SK-N-SH (cell line): Measurements from ENCODE around the gene ZNF280C. TPM values are rescaled to one million over a fixed set of nuclear protein-coding genes. Genes with fewer than 3 reads are reported as not detected.

ENCODE experiments used
- CTCF ChIA-PET: fragments of 300-600, 350-600 bp; formaldehyde crosslinking; extraction: SDS; loops from one replicate; lab custom pipeline; 2021; lab: Yijun Ruan, JAX
- POLR2A ChIA-PET: fragments of 350-600 bp; sonication (Branson Sonifier 250); formaldehyde crosslinking; extraction: SDS; loops from one replicate; lab custom pipeline; 2020; ENCODE audit warnings: antibody characterized with exemption, inconsistent platforms; lab: Yijun Ruan, JAX
- DNase-seq: peaks from one replicate; pipeline ENCODE4 v3.0.0; 2012
- H2AFZ ChIP-seq: fragments of 200-600 bp; sonication (generic); 2 replicates; pipeline ENCODE4 v1.8.1; 2016; ENCODE audit warnings: antibody characterized with exemption, mild to moderate bottlenecking, low read depth
- H3F3A ChIP-seq: fragments of 200-600 bp; sonication (generic); replicated peaks from 2 replicates; pipeline ENCODE3; 2016; ENCODE audit warnings: antibody characterized with exemption, mild to moderate bottlenecking; ENCODE audit not compliant: insufficient read depth
- H3K27ac ChIP-seq, 2 experiments: fragments of 200-500 bp in 1 of 2; fragments of 200-600 bp in 1 of 2; sonication (Bioruptor generic) in 1 of 2; sonication (generic), shearing (Covaris generic) in 1 of 2; 2 replicates each; pipeline versions ENCODE4 v1.5.1 to v1.6.1; 2014 to 2016; ENCODE audit warnings: low read depth in 2 of 2, inconsistent platforms in 1 of 2, low read length in 1 of 2, mild to moderate bottlenecking in 1 of 2, mixed read lengths in 1 of 2
- H3K27me3 ChIP-seq: fragments of 200-600 bp; sonication (generic), shearing (Covaris generic); 2 replicates; pipeline ENCODE4 v1.6.1; 2016; ENCODE audit warnings: mixed run types; ENCODE audit not compliant: insufficient read depth
- H3K36me3 ChIP-seq, 2 experiments: fragments of 200-500 bp in 1 of 2; fragments of 200-600 bp in 1 of 2; sonication (Bioruptor generic) in 1 of 2; sonication (generic) in 1 of 2; replicated peaks in 1 of 2; 2 replicates each; pipeline versions ENCODE3 to v1.5.1; 2014 to 2016; ENCODE audit warnings: low read length in 1 of 2, mild to moderate bottlenecking in 1 of 2; ENCODE audit not compliant: insufficient read depth in 2 of 2, control insufficient read depth in 1 of 2
- H3K4me1 ChIP-seq, 2 experiments: fragments of 200-500 bp in 1 of 2; fragments of 200-600 bp in 1 of 2; sonication (Bioruptor generic) in 1 of 2; sonication (generic), shearing (Covaris generic) in 1 of 2; 2 replicates each; pipeline versions ENCODE4 v1.5.1 to v1.6.1; 2014 to 2016; ENCODE audit warnings: low read depth in 1 of 2, low read length in 1 of 2, mixed run types in 1 of 2; ENCODE audit not compliant: insufficient read depth in 2 of 2, control insufficient read depth in 1 of 2
- H3K4me2 ChIP-seq: fragments of 200-600 bp; sonication (generic), shearing (Covaris generic); 2 replicates; pipeline ENCODE4 v1.6.1; 2017; ENCODE audit warnings: mixed run types
- H3K4me3 ChIP-seq, 2 experiments: fragments of 200-500 bp in 1 of 2; fragments of 200-600 bp in 1 of 2; sonication (Bioruptor generic) in 1 of 2; sonication (generic), shearing (Covaris generic) in 1 of 2; 2 replicates each; pipeline versions ENCODE4 v1.5.1 to v1.8.1; 2014 to 2016; ENCODE audit warnings: low read depth in 2 of 2, inconsistent platforms in 1 of 2, low read length in 1 of 2, mild to moderate bottlenecking in 1 of 2, mixed read lengths in 1 of 2, moderate library complexity in 1 of 2
- H3K79me2 ChIP-seq: fragments of 200-600 bp; sonication (generic); 2 replicates; pipeline ENCODE4 v1.8.1; 2017; ENCODE audit warnings: mild to moderate bottlenecking; ENCODE audit not compliant: insufficient read depth
- H3K9ac ChIP-seq: fragments of 200-600 bp; sonication (generic); 2 replicates; pipeline ENCODE4 v1.6.1; 2017; ENCODE audit warnings: mixed run types
- H3K9me2 ChIP-seq: fragments of 200-600 bp; sonication (generic); 2 replicates; pipeline ENCODE4 v1.6.1; 2017; ENCODE audit warnings: mixed run types
- H3K9me3 ChIP-seq: fragments of 200-600 bp; sonication (generic); 2 replicates; pipeline ENCODE4 v1.6.1; 2017; ENCODE audit warnings: mixed run types, mild to moderate bottlenecking, moderate library complexity
- H4K20me1 ChIP-seq: fragments of 200-600 bp; sonication (generic); 2 replicates; pipeline ENCODE4 v1.6.1; 2017; ENCODE audit warnings: mild to moderate bottlenecking, mixed run types; ENCODE audit not compliant: insufficient read depth
- ELF1 ChIP-seq: IDR thresholded peaks from 2 replicates; pipeline ENCODE4 v1.4.0; 2012
- EP300 ChIP-seq, 2 experiments: IDR thresholded peaks; 2 replicates each; pipeline versions ENCODE4 v1.4.0 to v1.6.1; 2012; ENCODE audit warnings: borderline replicate concordance in 1 of 2, low read depth in 1 of 2, low read length in 1 of 2
- GATA2 ChIP-seq: sonication (generic); formaldehyde crosslinking; IDR thresholded peaks from 2 replicates; pipeline ENCODE4 v1.5.0; 2020; ENCODE audit warnings: mild to moderate bottlenecking, missing genetic modification reagents
- JUND ChIP-seq: IDR thresholded peaks from 2 replicates; pipeline ENCODE4 v1.4.0; 2012
- MXI1 ChIP-seq: IDR thresholded peaks from 2 replicates; pipeline ENCODE4 v1.6.1; 2012; ENCODE audit warnings: mild to moderate bottlenecking, low read depth, low read length, improper control_type of control experiment
- NRF1 ChIP-seq: IDR thresholded peaks from 2 replicates; pipeline ENCODE4 v1.6.1; 2012; ENCODE audit warnings: low read depth, mild to moderate bottlenecking, low read length
- RAD21 ChIP-seq: IDR thresholded peaks from 2 replicates; pipeline ENCODE4 v1.6.1; 2012; ENCODE audit warnings: mild to moderate bottlenecking, low read length
- SMC3 ChIP-seq: IDR thresholded peaks from 2 replicates; pipeline ENCODE4 v1.6.1; 2012; ENCODE audit warnings: low read depth, low read length, improper control_type of control experiment
- TEAD4 ChIP-seq: IDR thresholded peaks from 2 replicates; pipeline ENCODE4 v1.4.0; 2012; ENCODE audit warnings: mild to moderate bottlenecking, borderline replicate concordance; ENCODE audit not compliant: insufficient read depth
- YY1 ChIP-seq: IDR thresholded peaks from 2 replicates; pipeline ENCODE4 v1.4.0; 2012; ENCODE audit warnings: low read depth, mild to moderate bottlenecking
- WGBS: methylation state at CpG from one replicate; pipeline ENCODE4 v1.1.6; 2017; ENCODE audit warnings: low lambda C conversion rate; 5-methylcytosine and 5-hydroxymethylcytosine counted together
- polyA plus RNA-seq, 3 experiments: library from polyadenylated mRNA; depleted of rRNA; stranded (reverse); fragments of >200 nt; gene quantifications; 2 replicates each; pipeline ENCODE4 v1.2.3, GENCODE V29; 2012
- TF ChIP-seq, protein P1 (sequence below): fragments of 150-350 bp; IDR thresholded peaks from 2 replicates; pipeline ENCODE4 v1.6.1; 2016; ENCODE audit warnings: mild to moderate bottlenecking, low read depth, low read length
- TF ChIP-seq, protein P2 (sequence below): fragments of 150-350 bp; IDR thresholded peaks from 2 replicates; pipeline ENCODE4 v1.6.1; 2017; ENCODE audit warnings: antibody characterized with exemption, low read length, low read depth, borderline replicate concordance

The ZNF280C gene
- polyA plus RNA-seq, 1 of the 3 experiments (the other 2 are of a cell fraction), result 2.7 TPM

GRCh38 chrX:130197464-130197863 is 71.2 kb downstream of the ZNF280C start:
- POLR2A ChIA-PET, result interaction anchor here (0.7 kb wide), 1 partner anchor 122 kb away, joined by 3 read pairs; no protein-coding TSS in a partner anchor

DNA sequence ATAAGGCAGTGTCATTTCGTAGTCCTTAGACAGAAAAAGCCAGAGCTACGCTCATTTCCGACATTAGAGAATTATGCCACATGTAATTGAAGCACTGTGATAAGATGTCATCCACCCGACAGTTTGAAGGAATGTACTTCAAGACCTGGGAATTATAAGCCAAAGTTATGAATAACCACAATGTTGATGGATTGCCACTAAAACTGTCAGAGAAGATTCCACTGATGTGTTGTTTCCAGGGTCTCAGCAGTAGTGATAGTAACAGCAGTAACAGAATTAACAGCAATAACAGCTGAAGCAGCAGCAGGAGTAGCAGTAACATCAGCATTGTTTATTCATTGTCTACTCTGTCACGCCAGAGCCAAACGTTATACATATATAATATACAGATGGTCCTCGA is 72.2 kb downstream of the ZNF280C start:
- Histone ChIP-seq H3K9me3 (no peaks in the 10 kb centered on the region), H3K9me2 (no peaks in the 10 kb centered on the region), H3K4me2 (no peak overlapping the region), H3K9ac (no peak overlapping the region), H3K4me1 (no peaks in the 10 kb centered on the region), H3F3A (no peaks in the 10 kb centered on the region), H4K20me1 (no peaks in the 10 kb centered on the region), H3K36me3 (peaks cover 0 to under 1% of the 10 kb centered on the region in 2 experiments), H2AFZ (no peak overlapping the region), H3K27me3 (peaks cover 6% of the 10 kb centered on the region; the same call in 1 of the 2 replicates), H3K4me3 (no peak overlapping the region), H3K27ac (no peak overlapping the region), H3K79me2 (no peaks in the 10 kb centered on the region)
- TF ChIP-seq MXI1 (no peak), EP300 (IDR thresholded peaks at IDR 0.05; ENCODE audit: borderline replicate concordance in 1 of 2, low read depth in 1 of 2, low read length in 1 of 2) (no peak), YY1 (no peak), ELF1 (no peak), RAD21 (no peak)
- TF ChIP-seq, protein P1, sequence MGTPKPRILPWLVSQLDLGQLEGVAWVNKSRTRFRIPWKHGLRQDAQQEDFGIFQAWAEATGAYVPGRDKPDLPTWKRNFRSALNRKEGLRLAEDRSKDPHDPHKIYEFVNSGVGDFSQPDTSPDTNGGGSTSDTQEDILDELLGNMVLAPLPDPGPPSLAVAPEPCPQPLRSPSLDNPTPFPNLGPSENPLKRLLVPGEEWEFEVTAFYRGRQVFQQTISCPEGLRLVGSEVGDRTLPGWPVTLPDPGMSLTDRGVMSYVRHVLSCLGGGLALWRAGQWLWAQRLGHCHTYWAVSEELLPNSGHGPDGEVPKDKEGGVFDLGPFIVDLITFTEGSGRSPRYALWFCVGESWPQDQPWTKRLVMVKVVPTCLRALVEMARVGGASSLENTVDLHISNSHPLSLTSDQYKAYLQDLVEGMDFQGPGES, result no peak
- no peak for DNase-seq
- ChIA-PET POLR2A (interaction anchor here (0.7 kb wide), 1 partner anchor 121 kb away, joined by 3 read pairs; no protein-coding TSS in a partner anchor), CTCF (interaction anchor here (1.3 kb wide), 1 partner anchor 117 kb away, joined by 5 read pairs; no protein-coding TSS in a partner anchor)
- WGBS, result 55% methylated on average over 7 of the region's 7 CpGs

More at GRCh38 chrX:130197464-130197863, 71.2 kb downstream of the ZNF280C start:
- Histone ChIP-seq H3F3A (no peaks in the 10 kb centered on the region), H3K4me1 (no peaks in the 10 kb centered on the region), H3K9me3 (no peaks in the 10 kb centered on the region), H3K9me2 (no peaks in the 10 kb centered on the region), H3K79me2 (no peaks in the 10 kb centered on the region), H3K4me2 (no peak overlapping the region), H4K20me1 (no peaks in the 10 kb centered on the region), H3K36me3 (peaks cover 0 to 4% of the 10 kb centered on the region in 2 experiments), H3K9ac (no peak overlapping the region), H2AFZ (no peak overlapping the region), H3K27me3 (peaks cover 6% of the 10 kb centered on the region; the same call in 1 of the 2 replicates), H3K4me3 (no peak overlapping the region), H3K27ac (no peak overlapping the region)
- WGBS, result 52% methylated on average over 5 of the region's 5 CpGs
- CTCF ChIA-PET, result interaction anchor here (1.0 to 1.3 kb wide), 2 partner anchors 18 to 118 kb away, joined by 5 read pairs; no protein-coding TSS in a partner anchor
- TF ChIP-seq NRF1 (no peak), SMC3 (no peak), GATA2 (no peak), JUND (no peak), ELF1 (no peak), TEAD4 (no peak)
- TF ChIP-seq, protein P2, sequence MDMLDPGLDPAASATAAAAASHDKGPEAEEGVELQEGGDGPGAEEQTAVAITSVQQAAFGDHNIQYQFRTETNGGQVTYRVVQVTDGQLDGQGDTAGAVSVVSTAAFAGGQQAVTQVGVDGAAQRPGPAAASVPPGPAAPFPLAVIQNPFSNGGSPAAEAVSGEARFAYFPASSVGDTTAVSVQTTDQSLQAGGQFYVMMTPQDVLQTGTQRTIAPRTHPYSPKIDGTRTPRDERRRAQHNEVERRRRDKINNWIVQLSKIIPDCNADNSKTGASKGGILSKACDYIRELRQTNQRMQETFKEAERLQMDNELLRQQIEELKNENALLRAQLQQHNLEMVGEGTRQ, result no peak
- no peak for DNase-seq
